HG03565 (cell line): Measurements from ENCODE around the gene MSANTD2.
A peak's percentile ranks its signal among the peaks of the same experiment; 100 is the strongest.

ENCODE experiments used
- ATAC-seq: cut with Tn5 transposase; IDR thresholded peaks from one replicate; pipeline ENCODE4 v1.9.1; 2021; ENCODE audit warnings: mild to moderate bottlenecking, moderate library complexity; ENCODE audit not compliant: unreplicated experiment

Gene MSANTD2

DNA sequence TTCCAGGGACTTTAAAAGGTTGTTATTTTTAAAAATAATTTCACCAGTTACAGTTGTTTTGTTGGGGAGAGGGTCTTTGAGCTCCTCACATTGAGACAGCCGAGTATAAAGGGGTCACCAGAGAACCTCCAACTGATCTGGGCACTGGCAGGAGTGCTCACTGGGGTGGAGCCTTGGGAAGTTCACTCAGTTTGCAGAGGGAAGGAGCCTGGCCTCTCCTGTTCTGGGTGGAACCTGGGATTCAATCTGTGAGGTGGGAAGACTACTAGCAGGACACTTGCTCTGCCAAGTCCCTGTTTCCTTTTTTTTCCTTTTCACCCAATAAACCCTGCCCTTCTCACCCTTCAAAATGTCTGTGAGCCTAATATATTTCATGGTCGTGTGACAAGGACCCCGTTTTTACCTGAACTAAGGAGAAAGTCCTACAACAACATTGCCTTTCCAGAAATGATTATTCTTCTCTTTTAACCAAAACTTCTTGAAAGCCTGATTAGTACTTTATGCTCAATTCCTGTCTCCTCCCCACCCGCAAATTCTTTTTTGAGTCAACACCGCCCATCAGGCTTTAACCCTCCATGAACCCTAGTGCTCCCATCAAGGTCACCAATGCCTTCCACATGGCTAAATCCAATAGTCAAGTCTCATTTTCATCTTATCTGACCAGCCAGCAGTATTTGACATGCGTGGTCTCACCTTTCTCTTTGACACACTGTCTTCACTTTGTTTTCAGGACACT lies 22.0 kb upstream of the MSANTD2 start:
- ATAC-seq: no peak

DNA sequence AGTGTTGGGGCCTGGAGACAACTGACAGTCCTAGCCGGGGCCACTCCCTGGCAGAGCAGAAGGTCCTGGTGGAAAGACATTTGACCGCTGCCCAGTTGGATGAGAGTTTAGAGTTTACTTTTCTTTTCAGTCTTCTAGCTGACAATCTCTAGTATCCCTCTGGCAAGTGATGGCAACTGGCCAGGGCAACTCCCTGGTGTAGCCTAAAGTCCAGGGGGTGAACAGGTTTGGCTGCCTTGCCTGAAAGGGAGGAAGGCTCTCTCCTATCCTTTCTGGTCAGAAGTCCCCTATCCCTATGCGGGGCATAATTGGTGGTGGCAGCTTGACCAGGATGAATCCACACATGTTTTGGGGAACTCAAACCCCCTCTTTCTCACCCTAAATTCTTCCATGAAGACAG lies 16.8 kb upstream of the MSANTD2 start:
- ATAC-seq: no peak

DNA sequence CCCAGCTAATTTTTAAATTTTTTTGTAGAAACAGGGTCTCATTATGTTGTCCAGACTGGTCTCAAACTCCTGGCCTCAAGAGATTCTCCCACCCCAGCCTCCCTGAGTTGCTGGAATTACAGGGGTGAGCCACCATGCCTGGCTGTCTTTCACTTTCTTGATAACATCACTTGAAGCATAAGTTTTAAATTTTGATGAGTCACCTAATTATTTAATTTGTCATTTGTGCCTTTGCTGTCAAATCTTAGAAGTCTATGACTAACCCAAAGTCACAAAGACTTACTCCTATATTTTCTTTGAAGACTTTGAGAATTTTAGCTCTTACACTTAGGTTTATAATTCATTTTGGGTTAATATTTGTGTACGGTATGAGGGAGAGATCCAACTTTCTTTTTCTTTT lies 14.5 kb upstream of the MSANTD2 start:
- no peak for ATAC-seq

DNA sequence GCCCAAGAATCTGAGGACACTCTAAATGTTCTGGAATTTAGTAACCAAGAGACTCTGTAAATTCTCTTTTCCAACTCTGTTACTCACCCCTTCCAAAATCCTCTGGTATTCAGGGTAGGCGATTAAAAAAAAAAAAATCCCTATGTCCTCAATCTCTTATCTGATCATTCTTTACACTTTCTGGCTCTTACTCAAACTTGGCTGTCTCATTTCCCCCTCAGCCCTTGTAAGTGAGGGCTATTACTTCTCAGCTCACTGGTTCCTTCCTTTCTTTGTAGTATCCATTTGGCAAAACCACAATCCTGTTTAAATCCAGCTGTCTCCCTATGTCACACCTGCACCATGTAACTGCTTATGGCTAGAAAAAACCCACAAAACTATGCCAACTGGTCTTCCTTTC lies 12.7 kb upstream of the MSANTD2 start:
- ATAC-seq: no peak

DNA sequence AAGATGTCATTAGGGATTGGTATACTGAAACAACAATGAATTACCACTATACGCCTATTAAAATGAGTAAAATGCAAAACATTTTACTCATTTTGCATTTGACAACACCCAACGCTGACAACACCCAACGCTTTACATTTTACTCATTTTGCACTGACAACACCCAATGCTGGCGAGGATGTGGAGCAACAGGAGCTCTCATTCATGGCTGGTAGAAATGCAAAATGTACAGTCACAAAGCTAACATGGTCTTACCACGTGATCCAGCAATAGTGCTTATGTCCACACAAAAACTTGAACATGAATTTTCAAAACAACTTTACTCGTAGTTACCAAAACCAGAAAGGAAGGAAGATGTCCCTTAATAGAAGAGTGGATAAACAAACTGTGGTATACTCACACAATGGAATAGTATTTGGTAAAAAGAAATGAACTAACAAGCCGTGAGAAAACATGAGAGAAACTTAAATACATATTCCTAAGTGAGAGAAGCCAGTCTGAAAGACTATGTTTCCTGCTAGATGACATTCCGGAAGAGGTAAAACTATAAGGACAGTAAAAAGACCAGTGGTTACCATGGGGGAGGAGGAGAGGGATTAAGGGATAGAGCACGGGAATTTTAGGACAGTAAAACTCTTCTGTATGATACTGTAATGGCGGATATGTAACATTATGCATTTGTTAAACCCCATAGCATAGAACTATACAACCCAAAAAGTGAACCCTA lies 11.4 kb upstream of the MSANTD2 start:
- no peak for ATAC-seq

DNA sequence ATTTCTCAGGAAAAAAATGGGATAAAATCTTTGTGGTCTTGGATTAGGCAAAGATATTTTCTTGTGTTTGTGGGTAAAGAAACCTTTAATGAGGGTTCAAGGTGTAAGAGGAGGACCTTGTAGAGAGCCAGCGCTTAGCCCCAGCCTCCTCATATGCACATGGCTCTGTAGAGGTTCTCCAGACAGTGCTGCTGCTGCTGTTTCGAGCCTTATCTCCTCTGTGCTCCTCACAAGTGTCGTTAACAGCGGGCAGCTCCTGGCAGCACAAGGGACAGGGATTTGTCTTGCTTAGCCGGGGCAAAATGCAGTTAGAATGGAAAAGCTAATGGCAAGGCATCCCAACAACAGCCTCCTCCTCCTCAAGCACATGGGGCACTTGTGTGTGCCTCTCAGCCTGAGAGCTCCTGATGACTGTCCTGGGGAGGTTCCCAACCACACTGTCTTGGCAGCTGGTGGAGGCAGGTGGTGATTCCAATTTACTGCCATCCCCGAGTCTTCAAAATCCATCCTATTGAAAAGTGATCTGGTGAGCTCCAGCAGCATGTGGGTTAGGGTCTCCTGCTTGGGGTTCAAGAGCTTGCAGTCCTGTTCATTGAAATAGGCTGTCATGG lies 7.6 kb upstream of the MSANTD2 start:
- ATAC-seq: no peak

DNA sequence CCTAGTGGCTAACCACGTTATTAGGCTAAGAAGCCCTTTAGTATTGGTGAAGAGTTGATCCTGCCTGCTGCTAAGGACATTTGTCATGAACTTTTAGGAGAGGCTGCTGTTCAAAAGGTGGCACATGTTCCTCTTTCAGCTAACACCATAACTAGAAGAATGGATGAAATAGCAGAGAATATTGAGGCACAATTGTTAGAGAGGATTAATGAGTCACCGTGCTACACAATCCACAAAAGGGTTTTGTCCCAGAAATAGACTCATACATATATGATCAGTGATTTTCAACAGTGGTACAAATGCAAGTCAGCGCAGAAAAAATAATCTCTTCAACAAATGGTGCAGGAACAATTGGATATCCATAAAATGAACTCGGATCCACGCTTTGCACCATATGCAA lies 7.0 kb upstream of the MSANTD2 start:
- ATAC-seq: no peak

DNA sequence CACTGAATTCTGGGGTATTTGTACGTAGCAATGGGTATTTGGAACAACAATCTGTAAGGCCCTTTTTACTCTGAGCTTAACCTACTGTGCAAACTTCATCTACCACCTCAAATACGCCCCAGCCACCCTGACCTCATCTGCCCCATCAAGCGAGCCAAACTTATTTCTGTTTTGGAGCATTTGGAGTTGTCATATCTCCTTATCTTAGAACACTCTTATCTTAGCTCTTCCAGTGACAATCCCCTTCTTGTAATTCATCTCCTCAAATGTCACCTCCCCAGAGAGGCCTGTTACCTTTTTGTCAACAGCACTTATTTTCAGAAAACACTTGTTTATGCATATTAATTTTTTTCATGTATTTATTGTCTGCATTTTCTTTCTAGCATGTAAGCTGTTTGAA lies 4.7 kb upstream of the MSANTD2 start:
- ATAC-seq: no peak

DNA sequence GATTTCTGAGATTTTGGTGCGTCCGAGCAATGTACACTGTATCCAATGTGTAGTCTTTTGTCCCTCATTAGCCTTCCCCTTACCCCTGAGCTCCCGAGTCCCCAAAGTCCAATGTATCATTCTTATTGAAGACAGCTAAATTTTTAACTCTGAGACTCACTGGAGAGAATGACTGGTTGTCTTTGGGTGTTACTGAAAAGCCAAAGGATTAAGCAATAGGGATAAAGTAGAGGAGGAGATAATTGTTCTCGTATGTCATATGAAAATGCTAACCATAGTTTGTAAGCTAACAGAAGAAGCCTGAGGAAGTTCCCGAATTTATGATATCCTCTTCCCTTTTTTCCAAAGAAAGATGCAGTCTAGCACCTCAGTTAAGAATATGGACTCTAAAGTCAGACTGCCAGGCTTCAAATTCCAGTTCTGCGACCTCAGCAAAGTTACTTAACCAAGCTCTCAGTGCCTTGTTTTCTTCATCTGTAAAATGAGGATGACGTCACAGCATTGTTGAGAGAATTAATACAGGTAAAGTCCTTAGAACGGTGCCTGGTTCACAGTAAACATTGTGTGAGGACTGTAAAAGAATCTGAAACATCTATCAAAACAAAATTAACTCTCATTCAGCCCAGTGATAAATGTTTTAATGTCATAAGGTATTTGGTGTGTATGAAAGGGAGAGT lies 1.6 kb upstream of the MSANTD2 start:
- ATAC-seq: no peak

DNA sequence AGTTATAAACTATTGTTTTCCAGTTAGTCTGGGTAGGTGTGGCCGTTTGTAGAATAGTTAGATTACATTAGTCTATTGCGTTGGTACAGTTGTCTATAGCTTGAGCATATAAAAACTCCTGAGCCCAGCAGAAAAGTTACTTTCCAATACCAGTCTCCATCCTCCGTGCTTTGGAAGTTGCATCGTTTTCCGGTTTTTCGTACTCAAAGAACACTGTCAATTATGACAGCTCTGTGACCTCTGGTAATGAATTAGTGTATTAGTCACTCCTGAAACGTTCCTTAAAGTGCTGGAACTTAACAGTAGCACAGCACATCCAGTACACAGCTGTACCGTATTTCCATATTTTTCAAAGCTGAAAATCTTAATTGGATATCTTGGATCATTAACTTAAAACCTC lies 808 bp upstream of the MSANTD2 start:
- no peak for ATAC-seq

DNA sequence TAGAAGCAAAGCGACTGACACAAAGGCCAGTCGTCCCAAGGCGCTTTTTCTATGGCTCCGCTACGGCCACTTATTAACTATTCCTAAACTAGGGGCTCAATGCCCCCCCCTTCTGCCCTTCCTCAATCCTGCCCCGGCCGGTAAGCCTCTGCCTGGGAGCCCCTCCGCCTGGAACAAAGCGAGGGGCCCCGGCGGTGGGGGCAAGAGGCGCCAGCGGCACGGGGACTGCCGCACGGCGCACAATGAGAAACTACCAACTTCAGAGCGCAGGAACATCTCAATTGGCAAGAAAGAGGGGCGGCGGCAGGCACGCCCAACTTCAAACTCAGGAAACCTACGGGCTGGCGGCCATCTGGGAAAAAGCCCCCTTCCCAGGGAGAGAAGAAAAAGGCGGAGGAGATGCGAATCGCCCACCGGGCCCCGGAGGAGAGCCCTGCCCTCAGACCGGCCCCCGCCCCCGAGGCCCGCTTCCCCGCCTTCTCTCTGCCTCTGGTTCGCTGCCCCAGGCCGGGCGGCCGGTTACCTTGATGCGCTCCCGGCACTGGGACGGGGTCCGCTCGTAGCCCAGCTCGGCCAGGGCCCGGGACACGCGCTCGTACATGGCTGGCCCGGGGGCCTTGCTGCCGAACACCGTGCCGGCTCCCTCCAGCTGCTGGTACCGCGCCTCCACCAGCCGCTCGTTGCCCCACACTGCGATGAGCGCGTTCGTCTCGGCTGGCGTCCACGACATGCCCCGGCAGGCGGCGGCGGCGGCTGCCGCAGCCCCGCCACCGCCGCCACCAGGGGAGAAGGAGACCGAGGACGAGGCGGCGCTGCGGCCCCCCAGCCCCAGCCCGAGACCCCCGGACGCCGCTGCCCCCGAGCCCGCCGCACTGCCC lies 619 bp downstream of the MSANTD2 start:
- peak; percentile 25 for ATAC-seq

DNA sequence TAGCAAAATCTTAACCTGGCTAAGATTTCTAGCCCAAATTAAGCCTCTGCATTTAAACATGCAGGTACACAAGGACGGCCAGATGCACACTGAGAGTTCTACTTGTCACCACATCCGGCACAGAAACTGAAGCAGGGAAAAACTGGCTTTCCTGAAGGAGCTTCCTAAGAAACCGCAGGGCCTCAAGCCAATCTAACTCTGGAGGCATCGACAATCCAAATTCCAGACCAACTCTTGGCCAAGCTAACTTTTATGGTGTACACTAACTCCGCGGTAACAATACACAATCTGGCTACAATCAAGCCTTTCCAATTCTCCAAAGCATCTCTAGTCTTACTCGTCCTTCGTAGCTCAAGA lies 1.2 kb downstream of the MSANTD2 start:
- ATAC-seq: peak; percentile 16

DNA sequence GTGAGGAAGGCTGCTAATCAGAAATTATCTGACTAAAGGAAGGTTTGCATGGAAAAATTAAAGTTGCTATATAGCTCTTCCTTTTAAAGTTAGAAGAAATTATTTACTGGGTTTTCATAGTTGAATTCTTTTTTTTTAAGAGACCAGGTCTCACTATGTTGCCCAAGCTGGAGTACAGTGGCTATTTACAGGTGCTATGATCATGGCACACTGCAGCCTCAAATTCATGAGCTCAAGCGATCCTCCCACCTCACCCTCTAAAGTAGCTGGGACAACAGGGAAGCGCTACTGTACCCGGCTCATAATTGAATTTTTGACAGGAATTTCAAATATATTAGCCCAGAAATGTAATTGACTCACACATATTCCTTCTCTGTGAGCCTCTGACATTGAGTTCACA lies 3.9 kb downstream of the MSANTD2 start:
- ATAC-seq: no peak

DNA sequence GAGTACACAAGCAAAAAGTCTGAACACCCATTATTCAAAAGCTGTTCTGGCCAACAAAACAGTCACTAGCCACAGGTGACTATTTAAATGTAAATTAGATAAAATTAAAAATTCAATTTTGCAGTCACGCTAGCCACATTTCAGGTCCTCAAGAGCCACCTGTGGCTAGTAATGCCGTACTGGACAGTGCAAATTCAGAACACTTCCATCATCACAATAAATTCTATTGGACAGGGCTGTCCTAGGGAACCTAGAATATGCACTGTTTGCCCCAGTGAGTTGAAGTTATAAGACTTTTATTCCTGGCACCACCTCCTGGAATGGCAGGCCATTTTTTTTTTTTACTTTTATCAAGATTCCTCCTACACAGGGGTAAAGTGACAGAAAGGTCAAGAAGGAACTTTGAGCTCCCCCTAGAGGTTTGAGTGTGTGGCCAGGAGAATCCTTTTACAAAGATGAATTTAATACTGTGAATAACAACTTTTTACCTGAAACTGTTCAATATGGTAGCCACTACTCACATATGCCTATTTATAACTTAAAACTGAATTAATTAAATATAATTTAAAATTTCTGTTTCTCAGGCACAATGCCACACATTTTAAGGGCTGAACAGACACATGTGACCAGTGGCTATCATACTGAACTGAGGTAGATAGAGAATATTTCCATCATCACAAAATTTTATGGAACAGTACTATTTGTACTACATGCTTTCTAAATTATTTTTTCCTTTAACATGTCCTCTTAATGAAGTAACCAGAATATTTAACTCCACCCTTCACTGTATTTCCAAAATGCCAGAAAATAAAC lies 6.5 kb downstream of the MSANTD2 start:
- ATAC-seq: no peak

DNA sequence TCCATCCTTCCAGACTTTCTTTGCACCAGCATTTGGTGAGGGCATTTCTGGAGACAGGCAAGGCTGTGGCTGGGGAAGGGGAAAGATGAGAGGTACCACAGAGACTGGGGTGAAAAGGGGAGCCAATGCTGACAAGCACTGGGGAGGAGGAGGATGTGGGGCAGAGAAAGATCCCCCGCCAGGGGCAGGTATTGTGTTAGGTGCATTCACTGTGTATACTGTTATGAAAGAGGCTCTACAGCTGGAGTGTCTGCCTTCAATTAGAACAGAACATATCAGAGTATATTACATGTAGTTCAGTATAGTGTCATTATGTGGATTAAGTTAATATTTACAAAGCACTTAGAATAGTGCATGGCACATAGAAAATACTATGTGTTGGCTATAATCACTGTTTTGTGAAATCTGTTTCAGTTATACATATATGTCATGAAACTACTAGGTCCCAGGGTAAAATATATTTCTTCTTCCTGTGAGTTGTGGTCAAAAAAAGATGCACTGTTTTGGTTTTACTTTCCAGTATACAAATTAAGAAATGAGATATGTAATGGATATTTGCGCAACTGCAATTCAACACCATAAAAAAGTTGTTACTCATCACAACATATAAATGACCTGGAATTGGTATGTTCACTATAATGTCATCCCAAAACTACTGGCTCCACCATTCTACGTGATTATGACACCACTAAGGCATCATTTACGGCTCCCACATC lies 8.4 kb downstream of the MSANTD2 start:
- ATAC-seq: peak; percentile 56

DNA sequence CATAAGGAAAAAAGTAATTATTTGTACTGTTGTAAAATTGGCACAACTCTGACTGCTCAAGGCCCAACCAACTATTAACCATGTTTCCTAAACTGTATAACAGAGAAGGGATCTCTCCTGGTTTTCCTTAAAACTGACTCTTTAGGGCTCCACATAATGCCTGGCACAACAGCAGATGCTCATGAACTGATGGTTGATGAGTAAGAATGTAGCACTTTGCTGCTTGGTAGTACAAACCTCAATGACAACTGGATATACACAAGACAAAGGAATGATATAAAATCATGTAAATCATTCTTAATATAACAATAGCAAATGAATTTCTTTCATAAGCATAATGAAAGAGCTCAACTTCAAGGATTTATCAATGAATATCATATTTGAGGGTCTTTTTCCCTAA lies 11.7 kb downstream of the MSANTD2 start:
- no peak for ATAC-seq

DNA sequence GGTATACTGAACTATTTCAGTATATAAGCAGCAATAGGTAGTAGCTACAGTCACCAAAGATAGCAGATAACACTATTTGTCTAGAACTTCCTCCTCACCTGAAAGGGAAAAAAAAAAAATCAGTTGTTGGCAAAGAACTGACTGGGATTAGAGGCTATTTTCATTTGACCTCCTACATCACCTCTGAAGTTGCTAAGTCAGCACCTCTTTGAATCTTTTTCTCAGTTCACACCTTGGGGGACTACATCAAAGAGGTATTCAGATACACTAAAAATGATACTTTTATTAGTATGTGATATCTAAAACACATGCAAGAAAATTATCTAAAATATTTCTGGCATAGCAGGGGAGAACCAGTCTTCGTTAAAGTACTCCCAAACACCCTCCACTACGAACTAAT lies 16.2 kb downstream of the MSANTD2 start:
- no peak for ATAC-seq

DNA sequence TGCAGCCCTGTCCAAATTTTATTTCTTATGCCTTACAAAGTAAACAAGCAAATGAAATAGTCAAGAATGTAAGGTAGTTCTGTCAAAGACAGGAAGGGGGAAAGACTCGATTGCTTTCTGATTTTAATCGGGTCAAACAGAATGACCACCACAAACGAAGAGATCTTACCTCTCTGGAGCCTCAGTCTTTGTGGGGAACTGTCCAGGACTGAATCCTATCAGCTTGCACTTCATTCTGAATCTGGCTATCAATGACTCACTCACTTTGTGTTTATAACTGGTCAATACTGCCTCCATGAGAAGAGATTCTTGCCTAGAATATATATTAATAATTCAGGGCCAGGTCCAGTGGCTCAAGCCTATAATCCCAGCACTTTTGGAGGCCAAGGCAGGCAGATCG lies 17.2 kb downstream of the MSANTD2 start:
- no peak for ATAC-seq

DNA sequence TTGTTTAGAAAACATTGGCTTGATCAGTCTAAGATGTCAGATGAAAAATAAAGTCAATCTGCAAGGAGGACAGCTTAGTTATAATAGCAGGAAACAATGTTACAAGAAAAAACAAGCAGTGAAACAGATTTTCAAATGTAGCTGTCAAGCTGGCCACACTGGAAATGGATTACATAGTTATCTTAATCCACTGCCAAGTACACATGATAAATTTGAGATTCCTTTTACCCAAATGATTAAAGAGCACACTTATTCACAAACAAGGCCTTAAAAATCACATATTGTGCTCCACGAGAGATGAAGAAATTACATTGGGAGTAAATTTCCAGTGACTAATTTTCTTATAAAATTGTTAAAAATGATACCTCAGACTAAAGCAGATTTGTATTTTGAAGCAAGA lies 20.6 kb downstream of the MSANTD2 start:
- ATAC-seq: no peak
